GM18502 (cell line): ENCODE data around the gene HCFC1R1.

Experiments
- ATAC-seq: cut with Tn5 transposase; IDR thresholded peaks from one replicate; pipeline ENCODE4 v1.9.1; 2021; ENCODE audit warnings: mild to moderate bottlenecking; ENCODE audit not compliant: unreplicated experiment, poor library complexity

The HCFC1R1 gene

GRCh38 chr16:3020604-3021448 is 2.9 kb downstream of the HCFC1R1 start:
- no peak for ATAC-seq

GRCh38 chr16:3020247-3020603 is 3.5 kb downstream of the HCFC1R1 start, which contains the start of gene TNFRSF12A:
TSS of gene TNFRSF12A (plus strand) at chr16:3020368. CDS start at chr16:3020398, 30 bp downstream.
- ATAC-seq = no peak

GRCh38 chr16:3019594-3020246 is 4.0 kb downstream of the HCFC1R1 start:
- no peak for ATAC-seq

- ATAC-seq = no peak
These were observed 5.8 kb downstream of the HCFC1R1 start, which contains the start of gene CLDN6 for GRCh38 chr16:3017794-3018506. TSS of gene CLDN6 (minus strand) at chr16:3018183. CDS start at chr16:3016021, 2,162 bp downstream.

- ATAC-seq = no peak
These were observed 6.4 kb downstream of the HCFC1R1 start for GRCh38 chr16:3017344-3017743.

GRCh38 chr16:3015865-3016521 is 7.7 kb downstream of the HCFC1R1 start:
- ATAC-seq = no peak

GRCh38 chr16:3014971-3015370 is 8.8 kb downstream of the HCFC1R1 start:
- no peak for ATAC-seq

DNA sequence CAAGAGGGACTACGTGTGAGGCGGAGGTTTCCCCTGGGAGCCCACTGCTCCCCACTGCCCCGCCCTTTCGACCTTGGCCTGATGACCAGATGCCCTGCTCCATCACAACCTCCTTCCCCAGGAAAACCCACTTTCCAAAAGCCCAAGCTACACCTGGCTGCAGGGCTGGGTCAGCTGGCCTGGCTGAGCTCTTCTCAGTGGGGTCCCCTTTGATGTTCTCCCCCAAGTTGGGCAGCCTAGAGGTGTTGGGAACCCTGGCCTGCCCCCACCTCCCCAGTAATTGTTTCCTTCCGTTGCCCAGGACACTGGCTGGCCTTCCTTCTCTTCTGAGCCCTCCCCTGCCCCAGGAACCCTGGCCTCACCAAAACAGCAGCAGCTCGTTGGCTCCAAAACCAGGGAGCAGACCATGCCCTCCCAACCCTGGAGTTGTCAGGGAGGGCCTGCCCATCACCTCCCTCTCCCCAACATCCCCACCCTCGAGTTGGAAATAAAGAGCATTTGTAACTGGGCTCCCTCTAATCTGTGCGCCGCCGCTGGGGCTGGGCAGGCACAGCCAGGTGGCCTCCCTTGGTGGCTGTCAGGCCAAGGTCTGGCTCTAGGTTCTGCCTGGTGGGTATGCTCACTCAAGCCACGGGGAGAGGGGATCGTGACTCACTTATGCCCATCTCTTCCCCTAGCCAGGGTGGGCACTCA is 9.6 kb downstream of the HCFC1R1 start:
- ATAC-seq = no peak

DNA sequence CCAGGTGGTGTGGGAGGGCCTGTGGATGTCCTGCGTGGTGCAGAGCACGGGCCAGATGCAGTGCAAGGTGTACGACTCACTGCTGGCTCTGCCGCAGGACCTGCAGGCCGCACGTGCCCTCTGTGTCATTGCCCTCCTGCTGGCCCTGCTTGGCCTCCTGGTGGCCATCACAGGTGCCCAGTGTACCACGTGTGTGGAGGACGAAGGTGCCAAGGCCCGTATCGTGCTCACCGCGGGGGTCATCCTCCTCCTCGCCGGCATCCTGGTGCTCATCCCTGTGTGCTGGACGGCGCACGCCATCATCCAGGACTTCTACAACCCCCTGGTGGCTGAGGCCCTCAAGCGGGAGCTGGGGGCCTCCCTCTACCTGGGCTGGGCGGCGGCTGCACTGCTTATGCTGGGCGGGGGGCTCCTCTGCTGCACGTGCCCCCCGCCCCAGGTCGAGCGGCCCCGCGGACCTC is 10.2 kb downstream of the HCFC1R1 start:
- no peak for ATAC-seq

DNA sequence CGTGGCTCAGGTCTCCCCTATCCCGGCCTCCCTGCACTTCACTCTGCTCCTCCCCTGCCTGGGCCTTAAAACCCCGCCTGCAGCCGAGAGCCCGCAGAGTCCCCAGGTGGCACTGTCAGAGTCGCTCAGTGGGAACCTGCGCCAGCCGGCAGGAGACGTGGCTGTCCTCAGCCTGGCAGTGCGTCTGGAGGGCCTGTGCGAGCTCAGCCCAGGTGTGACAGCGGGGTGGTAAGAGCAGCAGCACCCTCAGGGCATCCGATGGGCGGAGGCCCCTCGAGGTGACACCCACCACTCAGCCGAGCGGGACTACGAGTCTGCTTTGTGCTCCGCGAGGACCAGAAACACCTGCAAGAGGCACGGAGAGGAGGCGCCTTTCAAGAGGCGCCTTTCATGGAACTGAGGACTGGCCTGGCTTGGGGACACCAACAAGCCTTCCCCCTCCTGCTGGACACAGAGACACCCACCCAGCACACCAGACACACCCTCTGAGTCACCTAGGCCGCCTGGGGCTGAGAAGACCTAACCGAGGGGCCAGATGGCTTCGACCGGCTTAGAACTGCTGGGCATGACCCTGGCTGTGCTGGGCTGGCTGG is 10.8 kb downstream of the HCFC1R1 start, which contains the start of gene CLDN9:
CLDN9 (plus strand) TSS at position 96 of the 593 bp plus-strand sequence; CDS start at position 536, 440 bp downstream.
- no peak for ATAC-seq

GRCh38 chr16:3012246-3012645 is 11.5 kb downstream of the HCFC1R1 start:
- no peak for ATAC-seq

DNA sequence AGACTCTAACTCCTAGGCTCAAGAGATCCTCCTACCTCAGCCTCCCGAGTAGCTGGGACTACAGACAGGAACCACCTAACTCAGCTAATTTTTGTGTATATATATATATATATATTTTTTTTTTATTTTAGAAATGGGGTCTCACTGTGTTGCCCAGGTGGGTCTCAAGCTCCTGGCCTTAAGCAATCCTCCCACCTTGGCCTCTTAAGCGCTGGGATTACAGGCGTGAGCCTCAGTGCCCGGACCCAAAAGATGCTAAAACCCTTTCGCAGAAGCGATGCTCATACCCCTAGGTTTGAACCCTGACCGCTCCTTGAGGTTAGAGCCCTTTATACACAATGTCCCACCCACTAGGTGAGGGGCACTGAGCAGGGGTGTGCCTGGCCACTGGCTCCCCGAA is 13.2 kb downstream of the HCFC1R1 start:
- no peak for ATAC-seq

DNA sequence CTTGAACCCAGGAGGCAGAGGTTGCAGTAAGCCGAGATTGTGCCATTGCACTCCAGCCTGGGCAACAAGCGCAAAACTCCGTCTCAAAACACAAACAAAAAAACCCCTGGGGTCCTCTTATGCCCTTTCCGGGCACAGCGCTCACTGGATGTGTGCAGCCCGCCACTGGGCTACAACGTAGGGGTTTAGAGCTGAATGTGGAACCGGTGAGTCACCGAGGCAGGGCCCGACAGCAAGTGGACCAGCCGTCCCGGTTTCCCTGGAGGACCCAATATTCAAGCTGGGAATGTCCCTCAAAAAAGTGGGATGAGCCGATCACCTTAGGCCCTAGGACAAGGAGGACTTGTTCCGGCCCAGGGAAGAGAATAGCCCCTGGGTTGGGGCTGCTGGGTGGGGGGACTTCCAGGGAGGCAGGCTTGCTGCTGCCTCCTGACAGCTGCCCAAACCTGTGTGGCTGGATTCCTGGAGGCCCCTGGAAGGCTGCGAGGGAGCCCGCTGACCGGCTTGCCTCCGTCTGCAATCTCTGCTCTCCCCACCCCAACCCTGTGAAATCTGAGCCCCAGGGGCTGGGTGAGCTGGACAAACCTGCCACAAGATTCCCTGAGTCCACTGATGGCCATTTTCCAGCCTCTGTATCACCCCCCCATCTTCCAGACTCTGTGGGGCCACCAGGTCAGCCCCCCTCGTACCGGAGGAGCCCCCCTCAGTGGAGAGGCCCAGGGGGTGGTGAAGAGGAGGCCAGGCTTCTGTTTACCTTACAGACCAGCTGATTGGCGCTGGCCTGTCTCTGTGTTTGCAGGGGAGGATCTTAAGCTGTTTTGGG is 14.0 kb downstream of the HCFC1R1 start:
- no peak for ATAC-seq

DNA sequence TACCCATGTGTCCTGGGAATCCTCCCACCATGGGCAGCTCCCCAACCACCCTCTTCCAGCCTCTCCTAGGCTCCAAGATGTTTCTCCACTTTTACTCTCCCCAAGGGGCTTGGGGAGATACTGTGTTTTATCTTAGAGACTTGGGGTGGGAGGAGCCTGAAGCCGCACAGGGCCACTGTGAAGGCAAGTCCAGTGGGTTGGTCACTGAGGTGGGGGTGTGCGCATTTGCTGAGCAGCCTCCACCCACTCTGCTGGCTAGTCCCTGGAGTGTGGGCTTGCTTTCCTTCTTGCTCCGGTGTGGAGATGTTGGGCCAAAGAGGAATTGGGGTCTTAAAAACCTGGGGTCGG is 15.1 kb downstream of the HCFC1R1 start:
- ATAC-seq = no peak

DNA sequence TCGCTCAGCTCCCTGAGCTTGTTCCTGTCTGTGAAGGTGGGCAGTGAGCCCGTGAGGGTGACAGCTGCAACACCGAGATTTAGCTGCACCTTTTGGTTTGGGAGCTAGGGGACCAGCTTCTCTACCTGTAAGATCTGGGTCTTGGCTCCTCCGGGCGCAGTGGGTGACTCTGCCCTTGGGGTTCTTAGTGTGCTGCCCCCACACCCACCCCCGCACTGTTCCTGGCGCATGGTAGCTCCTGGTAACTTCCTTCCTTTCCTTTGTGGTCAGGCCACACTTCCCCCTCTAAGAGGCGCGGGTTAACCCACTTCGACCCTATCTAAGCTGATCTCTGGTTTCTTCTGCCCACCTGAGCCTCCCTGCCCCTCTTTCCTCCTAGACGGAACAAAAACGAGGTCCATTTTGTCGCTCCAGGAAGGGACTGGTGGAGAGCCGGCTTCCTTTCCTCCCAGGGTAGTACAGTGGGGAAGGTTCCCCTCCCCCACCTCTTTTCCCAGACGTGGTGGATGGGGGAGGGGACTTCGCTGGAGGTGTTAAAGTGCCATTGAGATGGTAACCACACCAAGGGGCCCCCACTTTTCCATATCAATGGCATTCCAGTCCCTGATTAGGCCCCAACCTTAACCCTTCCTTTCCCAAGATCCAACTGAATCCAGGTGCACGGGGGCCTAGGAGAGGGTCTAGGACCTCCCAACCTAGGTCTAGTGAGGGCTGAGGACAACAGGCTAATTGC is 15.6 kb downstream of the HCFC1R1 start:
- ATAC-seq = no peak

GRCh38 chr16:3007059-3007956 is 16.4 kb downstream of the HCFC1R1 start:
- ATAC-seq = no peak

DNA sequence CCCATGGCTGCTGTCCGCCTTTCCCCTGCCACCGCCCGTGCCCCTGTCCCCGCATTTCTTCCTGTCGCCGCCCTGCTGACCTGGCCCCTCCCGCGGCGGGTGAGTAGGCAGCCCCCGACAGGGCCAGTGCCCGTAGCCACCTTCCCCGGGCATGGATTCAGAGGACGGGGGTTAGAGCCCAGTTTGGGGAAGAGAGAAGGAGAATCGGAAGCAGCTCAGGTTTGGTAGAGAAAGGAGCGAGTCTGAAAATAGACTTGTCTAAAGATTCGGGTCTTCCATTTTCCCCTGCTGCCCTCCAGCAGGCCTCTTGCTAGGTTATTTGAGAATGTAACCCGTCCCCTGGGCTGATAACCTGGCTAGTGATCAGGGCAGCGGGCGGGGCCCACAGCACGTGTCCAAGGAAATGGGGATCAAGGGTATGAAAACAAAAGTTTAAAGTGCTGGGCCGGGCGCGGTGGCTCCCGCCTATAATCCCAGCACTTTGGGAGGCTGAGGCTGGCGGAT is 18.9 kb downstream of the HCFC1R1 start:
- ATAC-seq = no peak
